GM12801 (cell line): Measurements from ENCODE around the gene ANXA5.

Experiments used
- CTCF ChIP-seq: IDR thresholded peaks from one replicate; pipeline ENCODE4 v1.5.1; 2011; ENCODE audit warnings: control low read depth; ENCODE audit not compliant: insufficient read length; ENCODE audit errors: extremely low read depth

ANXA5 gene

GRCh38 chr4:121632636-121633035, 64.1 kb downstream of the ANXA5 start:
- no peak for TF ChIP-seq CTCF
